ENCODE measurements around the gene ITGBL1.

DNA sequence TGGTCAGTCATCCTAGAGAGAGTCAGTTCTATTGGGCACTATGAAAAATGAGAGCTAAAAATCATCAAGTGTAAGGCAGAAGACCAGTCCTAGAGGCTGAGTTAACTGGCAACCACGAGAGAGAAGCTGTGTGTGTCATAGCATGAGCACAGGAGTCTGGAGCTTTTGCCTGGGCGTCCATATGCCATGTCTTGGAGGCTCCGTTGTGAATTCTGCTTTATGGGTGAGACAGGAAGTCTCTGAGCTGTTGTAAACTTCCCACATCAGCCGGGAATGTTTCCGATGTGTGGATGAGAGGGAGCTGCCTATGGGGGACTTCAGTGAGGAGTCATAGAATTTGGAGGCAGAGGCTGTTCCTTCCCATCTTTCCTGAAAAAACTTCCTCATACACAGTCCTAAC lies 120.0 kb downstream of the ITGBL1 start:
- TF ChIP-seq, protein P1, sequence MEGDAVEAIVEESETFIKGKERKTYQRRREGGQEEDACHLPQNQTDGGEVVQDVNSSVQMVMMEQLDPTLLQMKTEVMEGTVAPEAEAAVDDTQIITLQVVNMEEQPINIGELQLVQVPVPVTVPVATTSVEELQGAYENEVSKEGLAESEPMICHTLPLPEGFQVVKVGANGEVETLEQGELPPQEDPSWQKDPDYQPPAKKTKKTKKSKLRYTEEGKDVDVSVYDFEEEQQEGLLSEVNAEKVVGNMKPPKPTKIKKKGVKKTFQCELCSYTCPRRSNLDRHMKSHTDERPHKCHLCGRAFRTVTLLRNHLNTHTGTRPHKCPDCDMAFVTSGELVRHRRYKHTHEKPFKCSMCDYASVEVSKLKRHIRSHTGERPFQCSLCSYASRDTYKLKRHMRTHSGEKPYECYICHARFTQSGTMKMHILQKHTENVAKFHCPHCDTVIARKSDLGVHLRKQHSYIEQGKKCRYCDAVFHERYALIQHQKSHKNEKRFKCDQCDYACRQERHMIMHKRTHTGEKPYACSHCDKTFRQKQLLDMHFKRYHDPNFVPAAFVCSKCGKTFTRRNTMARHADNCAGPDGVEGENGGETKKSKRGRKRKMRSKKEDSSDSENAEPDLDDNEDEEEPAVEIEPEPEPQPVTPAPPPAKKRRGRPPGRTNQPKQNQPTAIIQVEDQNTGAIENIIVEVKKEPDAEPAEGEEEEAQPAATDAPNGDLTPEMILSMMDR (IDR thresholded peaks at IDR 0.05) = no peak
- no peak for TF ChIP-seq POLR2A (IDR thresholded peaks at IDR 0.05)

All from suprapubic skin (tissue), 3 donors.